Esophagus (tissue), 2 donors: Measurements from ENCODE around the gene RNU6-9. TPM values are rescaled to one million over a fixed set of nuclear protein-coding genes. Genes with fewer than 3 reads are reported as not detected.
"Not testable (repeated sequence)": the region's sequence is repeated elsewhere in the genome, so short reads cannot be mapped to it uniquely, and the experiment has no call there.

Experiments
- H3K27ac ChIP-seq, 2 donors: one replicate each; pipeline ENCODE4 v1.5.1; 2013; ENCODE audit warnings: low read depth in 2 of 2, mild to moderate bottlenecking in 2 of 2, inconsistent platforms in 1 of 2, low read length in 1 of 2, moderate library complexity in 1 of 2
- H3K27me3 ChIP-seq, 2 donors: one replicate each; pipeline ENCODE4 v1.6.1; 2013; ENCODE audit warnings: low read length in 2 of 2, control low read depth in 1 of 2, mild to moderate bottlenecking in 1 of 2; ENCODE audit not compliant: insufficient read depth in 2 of 2, control insufficient read depth in 1 of 2
- H3K36me3 ChIP-seq, 2 donors: one replicate each; pipeline ENCODE4 v1.6.1; 2013; ENCODE audit warnings: low read length in 1 of 2; ENCODE audit not compliant: control insufficient read depth in 2 of 2, insufficient read depth in 2 of 2
- H3K4me1 ChIP-seq, 2 donors: one replicate each; pipeline ENCODE4 v1.6.1; 2013; ENCODE audit warnings: low read length in 1 of 2; ENCODE audit not compliant: control insufficient read depth in 2 of 2, insufficient read depth in 2 of 2
- H3K4me3 ChIP-seq, 2 donors: one replicate each; pipeline ENCODE4 v1.5.1; 2013; ENCODE audit warnings: low read length in 2 of 2, mild to moderate bottlenecking in 2 of 2, low read depth in 1 of 2, moderate library complexity in 1 of 2
- H3K9me3 ChIP-seq, 2 donors: one replicate each; pipeline ENCODE4 v1.6.1; 2013; ENCODE audit warnings: mild to moderate bottlenecking in 2 of 2, low read depth in 1 of 2, low read length in 1 of 2, moderate library complexity in 1 of 2; ENCODE audit not compliant: control insufficient read depth in 2 of 2, insufficient read depth in 1 of 2
- WGBS, 2 donors: extraction: QIAGEN DNeasy Blood & Tissue Kit; methylation state at CpG; one replicate each; pipeline ENCODE4 v1.1.7; 2013; 5-methylcytosine and 5-hydroxymethylcytosine counted together
- polyA plus RNA-seq, 2 donors: library from polyadenylated mRNA; stranded (reverse); fragments of 200-250 nt; gene quantifications; one replicate each; pipeline ENCODE4 v1.2.3, GENCODE V29; 2013
- donor health status: healthy with polysubstance abuse.
- donor health status: Bipolar disorder and iron deficiency.

The RNU6-9 gene
- polyA plus RNA-seq, 2 donors = not detected

DNA sequence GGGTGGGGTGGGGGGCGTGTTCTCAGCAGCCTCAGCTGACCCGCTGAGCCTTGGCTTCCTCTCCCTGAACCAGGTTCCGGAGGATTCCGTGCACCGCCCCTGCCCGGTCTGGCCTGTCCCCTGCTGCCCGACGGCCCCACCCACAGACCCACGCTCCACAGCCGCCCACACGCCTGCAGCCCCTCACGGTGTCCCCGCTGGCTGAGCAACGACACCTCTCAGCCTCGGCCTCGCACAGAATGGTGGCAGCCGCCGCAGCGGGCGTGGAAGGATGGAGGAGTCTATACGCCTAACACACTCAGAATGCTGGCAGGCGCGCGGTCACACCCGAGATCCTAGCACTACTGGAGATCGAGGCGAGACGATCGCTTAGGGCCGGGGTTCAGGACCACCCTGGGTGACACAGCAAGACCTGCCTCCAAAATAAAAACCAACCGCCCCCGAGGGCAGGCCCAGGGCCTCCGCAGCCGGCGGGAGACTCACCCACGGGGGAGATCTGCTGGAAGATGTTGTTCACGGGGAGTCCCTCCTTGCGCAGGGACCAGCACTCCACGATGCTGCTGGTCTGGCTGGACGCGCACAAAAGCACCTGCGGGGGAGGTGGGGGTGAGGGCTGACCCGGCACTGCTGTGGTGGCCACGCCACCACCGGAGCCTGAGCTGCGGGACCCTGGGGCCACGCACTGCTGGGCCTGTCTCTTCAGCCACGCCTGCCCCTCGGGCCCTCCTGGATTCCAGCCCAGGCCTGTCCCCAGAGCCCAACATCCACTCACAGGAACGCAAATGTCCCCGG is 8.7 kb upstream of the RNU6-9 start:
- Histone ChIP-seq H3K27me3 (no peaks in the 10 kb centered on the region), H3K4me3 (no peak overlapping the region), H3K9me3 (no peaks in the 10 kb centered on the region), H3K4me1 (peaks cover 0 to 3% of the 10 kb centered on the region in 2 donors), H3K27ac (no peak overlapping the region), H3K36me3 (peaks cover 6 to 70% of the 10 kb centered on the region in 2 donors)
- 91 to 92% methylated on average over 49 to 51 of the region's 51 CpGs for WGBS, 2 donors

DNA sequence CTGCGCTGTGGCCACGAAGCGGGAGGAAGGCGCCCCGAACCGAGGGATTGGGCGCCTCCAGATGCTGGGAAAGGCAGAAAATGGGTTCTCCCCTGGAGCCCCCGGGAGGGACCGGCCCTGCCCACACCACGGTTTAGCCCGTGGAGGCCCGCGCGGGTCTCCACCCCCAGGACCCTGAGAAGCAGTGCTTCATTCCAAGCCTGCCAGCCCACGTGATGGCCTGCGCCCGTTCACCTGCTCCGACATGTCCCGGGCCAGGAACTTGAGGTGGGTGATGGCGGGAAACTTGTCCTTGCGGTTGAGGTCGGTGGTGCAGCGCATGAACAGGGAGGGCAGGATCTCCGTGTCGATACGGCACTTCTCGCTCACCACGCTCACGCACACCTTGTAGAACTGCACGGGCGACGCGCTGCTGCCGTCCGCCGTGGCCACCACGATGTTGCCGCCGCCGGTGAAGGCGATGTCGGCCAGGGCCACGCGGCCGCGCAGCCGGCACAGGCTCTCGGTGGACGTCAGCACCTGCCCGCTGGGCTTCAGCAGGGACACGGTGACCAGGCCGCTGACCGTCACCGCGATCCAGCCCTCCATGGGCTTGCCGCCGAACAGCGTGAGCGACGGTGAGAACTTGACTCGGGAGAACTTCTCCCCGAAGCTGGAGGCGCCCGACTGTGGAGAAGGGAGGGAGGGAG is 7.6 kb upstream of the RNU6-9 start:
- no peak overlapping the region for H3K4me3 ChIP-seq
- H3K36me3 ChIP-seq = peaks cover 10 to 71% of the 10 kb centered on the region in 2 donors
- 94 to 95% methylated on average over 64 of the region's 64 CpGs for whole genome bisulfite sequencing, 2 donors
- H3K27me3 ChIP-seq = no peaks in the 10 kb centered on the region
- H3K9me3 ChIP-seq = no peaks in the 10 kb centered on the region
- no peak overlapping the region for H3K27ac ChIP-seq
- H3K4me1 ChIP-seq = peaks cover 0 to 3% of the 10 kb centered on the region in 2 donors

DNA sequence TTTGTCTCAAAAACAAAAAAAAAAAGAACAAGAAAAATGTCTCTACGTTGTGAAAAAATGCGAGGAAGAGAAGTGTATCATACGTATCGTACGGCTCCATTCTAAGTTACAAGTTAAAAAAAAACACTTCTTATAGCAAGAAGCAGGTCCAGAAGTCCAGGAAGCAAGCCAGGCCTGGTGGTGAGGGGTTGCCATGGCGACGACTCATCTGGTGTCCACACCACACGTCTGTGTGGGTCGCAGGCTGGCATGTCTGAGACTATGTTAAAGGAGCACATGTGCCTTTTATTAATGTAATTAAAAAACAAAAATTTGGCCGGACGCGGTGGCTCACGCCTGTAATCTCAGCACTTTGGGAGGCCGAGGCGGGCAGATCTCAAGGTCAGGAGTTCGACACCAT is 6.2 kb upstream of the RNU6-9 start:
- no peaks in the 10 kb centered on the region for H3K9me3 ChIP-seq
- H3K27ac ChIP-seq = no peak overlapping the region
- 83 to 87% methylated on average over 16 of the region's 16 CpGs for WGBS, 2 donors
- no peaks in the 10 kb centered on the region for H3K27me3 ChIP-seq
- H3K4me3 ChIP-seq = no peak overlapping the region
- peaks cover 3 to 8% of the 10 kb centered on the region in 2 donors for H3K4me1 ChIP-seq
- peaks cover 11 to 61% of the 10 kb centered on the region in 2 donors for H3K36me3 ChIP-seq

GRCh38 chr19:887599-887998 is 5.7 kb upstream of the RNU6-9 start:
- Histone ChIP-seq H3K9me3 (no peaks in the 10 kb centered on the region), H3K27ac (no peak overlapping the region), H3K4me1 (peaks cover 3 to 8% of the 10 kb centered on the region in 2 donors), H3K36me3 (peaks cover 11 to 56% of the 10 kb centered on the region in 2 donors), H3K4me3 (no peak overlapping the region), H3K27me3 (no peaks in the 10 kb centered on the region)
- 95 to 99% methylated on average over 10 of the region's 10 CpGs for WGBS, 2 donors

GRCh38 chr19:888581-889385 is 4.5 kb upstream of the RNU6-9 start:
- peaks cover 11 to 44% of the 10 kb centered on the region in 2 donors for H3K36me3 ChIP-seq
- no peak overlapping the region for H3K27ac ChIP-seq
- WGBS, 2 donors = 91 to 93% methylated on average over 30 of the region's 30 CpGs
- no peaks in the 10 kb centered on the region for H3K9me3 ChIP-seq
- H3K27me3 ChIP-seq = no peaks in the 10 kb centered on the region
- H3K4me3 ChIP-seq = no peak overlapping the region
- peaks cover 3 to 7% of the 10 kb centered on the region in 2 donors for H3K4me1 ChIP-seq

DNA sequence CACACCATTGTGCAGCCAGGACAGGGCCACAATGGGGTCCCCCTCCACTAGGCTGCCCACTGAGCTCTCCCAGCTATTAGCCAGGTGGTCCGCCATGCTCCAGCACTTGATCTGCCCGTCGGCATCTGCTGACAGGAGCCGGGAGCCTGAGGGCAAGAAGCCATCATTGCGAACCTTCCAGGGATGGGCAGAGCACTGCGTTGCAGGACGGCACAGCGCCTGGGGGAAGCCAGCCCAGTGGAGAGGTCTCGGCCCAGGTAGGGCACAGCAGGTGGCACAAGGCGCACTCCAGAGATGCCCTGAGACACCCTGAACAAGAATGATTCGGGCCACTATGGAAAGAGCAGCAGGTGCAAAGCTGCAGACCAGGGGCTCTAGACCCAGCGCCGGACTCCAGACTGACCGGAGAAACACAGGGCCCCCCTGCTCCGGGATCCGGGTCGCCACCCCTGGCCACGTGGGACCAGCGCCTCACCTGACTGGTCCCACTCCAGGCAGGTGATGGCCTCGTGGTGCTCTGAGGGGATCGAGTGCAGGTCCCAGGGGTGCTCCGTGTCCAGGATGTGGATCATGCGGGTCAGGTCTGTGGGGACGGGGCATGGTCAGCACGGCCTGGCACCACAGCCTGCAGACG is 3.5 kb upstream of the RNU6-9 start:
- no peak overlapping the region for H3K27ac ChIP-seq
- WGBS, 2 donors = 93% methylated on average over 25 to 26 of the region's 26 CpGs
- H3K36me3 ChIP-seq = peaks cover 11 to 39% of the 10 kb centered on the region in 2 donors
- H3K4me1 ChIP-seq = peaks cover 3 to 7% of the 10 kb centered on the region in 2 donors
- no peak overlapping the region for H3K4me3 ChIP-seq
- no peaks in the 10 kb centered on the region for H3K9me3 ChIP-seq
- no peaks in the 10 kb centered on the region for H3K27me3 ChIP-seq

GRCh38 chr19:890831-891230 is 2.5 kb upstream of the RNU6-9 start:
- H3K36me3 ChIP-seq = peaks cover 9 to 30% of the 10 kb centered on the region in 2 donors
- H3K4me3 ChIP-seq = no peak overlapping the region
- no peaks in the 10 kb centered on the region for H3K9me3 ChIP-seq
- no peak overlapping the region for H3K27ac ChIP-seq
- 87 to 88% methylated on average over 18 of the region's 18 CpGs for WGBS, 2 donors
- H3K27me3 ChIP-seq = no peaks in the 10 kb centered on the region
- peaks cover 3 to 7% of the 10 kb centered on the region in 2 donors for H3K4me1 ChIP-seq

DNA sequence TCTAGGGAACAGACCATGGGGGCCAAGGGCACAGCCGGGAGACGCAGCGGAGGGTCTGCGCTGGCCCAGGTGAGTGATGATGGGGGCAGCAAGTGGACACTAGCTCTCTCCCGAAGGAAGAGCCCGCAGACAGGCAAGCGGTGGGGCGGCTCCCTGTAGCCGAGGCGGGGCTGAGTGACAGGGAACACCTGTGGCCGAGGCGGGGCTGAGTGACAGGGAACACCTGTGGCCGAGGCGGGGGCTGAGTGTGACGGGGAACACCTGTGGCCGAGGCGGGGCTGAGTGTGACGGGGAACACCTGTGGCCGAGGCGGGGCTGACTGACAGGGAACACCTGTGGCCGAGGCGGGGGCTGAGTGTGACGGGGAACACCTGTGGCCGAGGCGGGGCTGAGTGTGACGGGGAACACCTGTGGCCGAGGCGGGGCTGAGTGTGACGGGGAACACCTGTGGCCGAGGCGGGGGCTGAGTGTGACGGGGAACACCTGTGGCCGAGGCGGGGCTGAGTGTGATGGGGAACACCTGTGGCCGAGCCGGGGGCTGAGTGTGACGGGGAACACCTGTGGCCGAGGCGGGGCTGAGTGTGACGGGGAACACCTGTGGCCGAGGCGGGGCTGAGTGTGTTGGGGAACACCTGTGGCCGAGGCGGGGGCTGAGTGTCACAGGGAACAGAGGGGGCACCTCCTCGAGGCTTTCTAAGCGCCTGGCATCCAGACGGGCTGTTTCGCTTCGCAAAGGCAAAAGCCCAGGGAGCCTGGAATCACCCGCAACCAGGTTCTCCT is 1.7 kb upstream of the RNU6-9 start:
- Histone ChIP-seq H3K4me3 (peak overlapping the region; percentile 91 to 97), H3K36me3 (peaks cover 7 to 23% of the 10 kb centered on the region in 2 donors), H3K27ac (peak overlapping the region; percentile 92 to 97)
- H3K9me3 ChIP-seq, H3K4me1 ChIP-seq, H3K27me3 ChIP-seq: not testable (repeated sequence)
- 32 to 37% methylated on average over 40 to 50 of the region's 50 CpGs for WGBS, 2 donors
